GM12878 (cell line): ENCODE results near the gene KCNG1. TPM values are rescaled to one million over a fixed set of nuclear protein-coding genes. Genes with fewer than 3 reads are reported as not detected.

ENCODE experiments used
- ATAC-seq: fragments of 200-7000 bp; cut with Tn5 transposase; 3 replicates; pipeline ENCODE4 v1.9.1; 2020; ENCODE audit warnings: mild to moderate bottlenecking, moderate library complexity
- BruUV-seq: library from RNA; stranded (reverse); fragments of 400-500 nt; replicated peaks from 2 replicates; lab custom pipeline; 2021; lab: Mats Ljungman, UMichigan
- CTCF ChIA-PET: fragments of 300-600 bp; sonication (Branson Sonifier 250); formaldehyde crosslinking; extraction: SDS; loops from one replicate; lab custom pipeline; 2021; ENCODE audit warnings: inconsistent platforms; lab: Yijun Ruan, JAX
- POLR2A ChIA-PET: fragments of 350-600 bp; formaldehyde crosslinking; extraction: SDS; loops from one replicate; lab custom pipeline; 2021; ENCODE audit warnings: inconsistent platforms; lab: Charles Lee
- RAD21 ChIA-PET: fragments of 300-600 bp; sonication (Branson Sonifier 250); formaldehyde crosslinking; loops from one replicate; lab custom pipeline; 2023; ENCODE audit warnings: antibody characterized with exemption; ENCODE audit not compliant: unreplicated experiment; lab: Charles Lee
- SMC1A ChIA-PET: fragments of 300-600 bp; sonication (Branson Sonifier 250); formaldehyde crosslinking; loops from one replicate; lab custom pipeline; 2023; ENCODE audit not compliant: unreplicated experiment, uncharacterized antibody; lab: Charles Lee
- DNase-seq: peaks from one replicate; pipeline ENCODE4 v3.0.0-alpha.2; 2011; ENCODE audit warnings: low read depth, low spot score
- FAIRE-seq: peaks from 3 replicates; lab custom pipeline; 2011; peaks lifted over from hg19 to GRCh38; lab: Jason Lieb, UNC
- H2AFZ ChIP-seq: 2 replicates; pipeline ENCODE4 v1.6.0; 2011; ENCODE audit warnings: low read depth, low read length, control low read depth; ENCODE audit not compliant: control insufficient read depth
- H3K27ac ChIP-seq: 2 replicates; pipeline ENCODE4 v1.5.1; 2011; ENCODE audit warnings: control low read depth; ENCODE audit not compliant: control insufficient read depth, insufficient read depth
- H3K27me3 ChIP-seq, 2 experiments: replicated peaks in 1 of 2; 2 replicates each; pipeline versions ENCODE4 v1.6.0 to v1.6.1; 2011; ENCODE audit warnings: low read length in 1 of 2; ENCODE audit not compliant: control insufficient read depth in 2 of 2, insufficient read depth in 2 of 2
- H3K36me3 ChIP-seq, 2 experiments: 2 replicates each; pipeline ENCODE4 v1.5.1; 2011; ENCODE audit warnings: low read length in 1 of 2; ENCODE audit not compliant: control insufficient read depth in 2 of 2, insufficient read depth in 2 of 2
- H3K4me1 ChIP-seq: 2 replicates; pipeline ENCODE4 v1.6.1; 2011; ENCODE audit warnings: mild to moderate bottlenecking, low read length, moderate library complexity, mixed read lengths; ENCODE audit not compliant: control insufficient read depth, insufficient read depth
- H3K4me2 ChIP-seq: 2 replicates; pipeline ENCODE4 v1.6.0; 2011; ENCODE audit warnings: control low read depth; ENCODE audit not compliant: control insufficient read depth, insufficient read depth
- H3K4me3 ChIP-seq: fragments of 200-600 bp; sonication (generic); 2 replicates; pipeline ENCODE4 v1.5.1; 2016
- H3K79me2 ChIP-seq: 2 replicates; pipeline ENCODE4 v1.6.0; 2011; ENCODE audit warnings: low read length; ENCODE audit not compliant: control insufficient read depth, insufficient read depth
- H3K9ac ChIP-seq: 2 replicates; pipeline ENCODE4 v1.8.0; 2011; ENCODE audit warnings: low read length, control low read depth, mixed read lengths; ENCODE audit not compliant: control insufficient read depth, insufficient read depth
- H3K9me3 ChIP-seq: replicated peaks from 3 replicates; pipeline ENCODE4 v1.5.1; 2011; ENCODE audit warnings: mild to moderate bottlenecking, low read length; ENCODE audit not compliant: control insufficient read depth, insufficient read depth
- H4K20me1 ChIP-seq: 2 replicates; pipeline ENCODE4 v1.6.0; 2011; ENCODE audit not compliant: control insufficient read depth, insufficient read depth
- ASH2L ChIP-seq: fragments of 300-600, 200-600 bp; sonication (generic); IDR thresholded peaks from 2 replicates; pipeline ENCODE4 v1.6.1; 2017; ENCODE audit warnings: low read depth, mild to moderate bottlenecking, borderline replicate concordance
- BCL11A ChIP-seq: IDR thresholded peaks from 2 replicates; pipeline ENCODE4 v1.6.1; 2011; ENCODE audit warnings: low read depth, low read length
- CHD2 ChIP-seq: IDR thresholded peaks from 2 replicates; pipeline ENCODE4 v1.6.1; 2011; ENCODE audit warnings: low read depth, low read length, improper control_type of control experiment, borderline replicate concordance
- GABPA ChIP-seq: IDR thresholded peaks from 2 replicates; pipeline ENCODE4 v1.6.1; 2014; ENCODE audit warnings: antibody characterized with exemption, low read depth, mild to moderate bottlenecking, inconsistent platforms
- MEF2A ChIP-seq: IDR thresholded peaks from 2 replicates; pipeline ENCODE4 v1.6.1; 2011; ENCODE audit warnings: low read depth, mild to moderate bottlenecking, low read length, moderate library complexity; ENCODE audit not compliant: insufficient read depth
- MEF2B ChIP-seq: fragments of 450-650 bp; IDR thresholded peaks from 2 replicates; pipeline ENCODE4 v1.6.1; 2018; ENCODE audit warnings: mild to moderate bottlenecking, moderate library complexity; ENCODE audit not compliant: partially characterized antibody, poor library complexity, severe bottlenecking
- POLR2AphosphoS5 ChIP-seq: IDR thresholded peaks from 2 replicates; pipeline ENCODE4 v1.6.1; 2011; ENCODE audit warnings: mild to moderate bottlenecking, low read length, inconsistent platforms
- RELA ChIP-seq: fragments of 450-650 bp; IDR thresholded peaks from 2 replicates; pipeline ENCODE4 v1.8.0; 2014; ENCODE audit warnings: borderline replicate concordance; ENCODE audit not compliant: partially characterized antibody
- SIN3A ChIP-seq: IDR thresholded peaks from 2 replicates; pipeline ENCODE4 v1.6.1; 2012; ENCODE audit warnings: low read depth, low read length, improper control_type of control experiment
- SMAD5 ChIP-seq: IDR thresholded peaks from 2 replicates; pipeline ENCODE4 v1.6.1; 2016; ENCODE audit warnings: antibody characterized with exemption, low read depth
- SMC3 ChIP-seq: IDR thresholded peaks from 2 replicates; pipeline ENCODE4 v1.6.1; 2011; ENCODE audit warnings: low read length, improper control_type of control experiment, borderline replicate concordance
- STAT3 ChIP-seq: IDR thresholded peaks from 2 replicates; pipeline ENCODE4 v1.6.1; 2011; ENCODE audit warnings: low read depth, low read length, improper control_type of control experiment
- TCF7 ChIP-seq: IDR thresholded peaks from 2 replicates; pipeline ENCODE4 v1.6.1; 2014; ENCODE audit warnings: antibody characterized with exemption, borderline replicate concordance
- YY1 ChIP-seq: IDR thresholded peaks from 2 replicates; pipeline ENCODE4 v1.6.1; 2011; ENCODE audit warnings: low read depth, mild to moderate bottlenecking, low read length
- WGBS: methylation state at CpG from one replicate; pipeline ENCODE4 v1.1.6; 2016; ENCODE audit warnings: low lambda C conversion rate; ENCODE audit not compliant: insufficient replicate concordance, insufficient coverage; ENCODE audit errors: missing lambda C conversion rate; 5-methylcytosine and 5-hydroxymethylcytosine counted together
- in situ Hi-C: fragments of 300-500 bp; cut with MboI; formaldehyde crosslinking; loops from 9 replicates; pipeline ENCODE4 v1.14.3; 2018; ENCODE audit warnings: mixed read lengths
- intact Hi-C: fragments of 100-400 bp; cut with micrococcal nuclease; formaldehyde crosslinking; loops from one replicate; pipeline ENCODE4 v1.14.2; 2022; ENCODE audit not compliant: unreplicated experiment
- polyA plus RNA-seq, 11 experiments: library from polyadenylated mRNA; depleted of rRNA in 4 of 11; unstranded in 6 of 11; stranded (reverse) in 5 of 11; fragments of >200 nt; fragmentation: Nextera tagmentation in 4 of 11; fragmentation: Illumina TruSeq in 1 of 11; extraction: Ambion mirVana in 4 of 11; extraction: Trizol in 1 of 11; gene quantifications; 1 replicate in 1 of 11; 2 replicates in 10 of 11; pipeline versions ENCODE4 v1.2.1 to v1.2.3, GENCODE V29; 2011 to 2016; ENCODE audit warnings: inconsistent platforms in 2 of 11, missing spikeins in 2 of 11, low read depth in 1 of 11
- total RNA-seq, 4 experiments: library from RNA; depleted of rRNA in 3 of 4; stranded (reverse); fragments of >200 nt in 3 of 4; fragmentation: Illumina TruSeq in 1 of 4; extraction: Trizol in 1 of 4; gene quantifications; 2 replicates each; pipeline versions ENCODE4 v1.2.1 to v1.2.3, GENCODE V29; 2013 to 2021
- TF ChIP-seq, protein P1 (sequence below): fragments of 450-650 bp; IDR thresholded peaks from 2 replicates; pipeline ENCODE4 v1.6.1; 2016; ENCODE audit warnings: mild to moderate bottlenecking
- TF ChIP-seq, protein P2 (sequence below): IDR thresholded peaks from 2 replicates; pipeline ENCODE4 v1.6.1; 2011; ENCODE audit warnings: low read depth, low read length, improper control_type of control experiment, borderline replicate concordance
- TF ChIP-seq, protein P3 (sequence below): IDR thresholded peaks from 2 replicates; pipeline ENCODE4 v1.6.1; 2012; ENCODE audit warnings: mild to moderate bottlenecking, low read depth, low read length

Gene KCNG1
- total and polyA plus RNA-seq, 10 of the 15 experiments (the other 5 are each of a cell fraction or from before 2014, with no cell fraction given), result not detected

DNA sequence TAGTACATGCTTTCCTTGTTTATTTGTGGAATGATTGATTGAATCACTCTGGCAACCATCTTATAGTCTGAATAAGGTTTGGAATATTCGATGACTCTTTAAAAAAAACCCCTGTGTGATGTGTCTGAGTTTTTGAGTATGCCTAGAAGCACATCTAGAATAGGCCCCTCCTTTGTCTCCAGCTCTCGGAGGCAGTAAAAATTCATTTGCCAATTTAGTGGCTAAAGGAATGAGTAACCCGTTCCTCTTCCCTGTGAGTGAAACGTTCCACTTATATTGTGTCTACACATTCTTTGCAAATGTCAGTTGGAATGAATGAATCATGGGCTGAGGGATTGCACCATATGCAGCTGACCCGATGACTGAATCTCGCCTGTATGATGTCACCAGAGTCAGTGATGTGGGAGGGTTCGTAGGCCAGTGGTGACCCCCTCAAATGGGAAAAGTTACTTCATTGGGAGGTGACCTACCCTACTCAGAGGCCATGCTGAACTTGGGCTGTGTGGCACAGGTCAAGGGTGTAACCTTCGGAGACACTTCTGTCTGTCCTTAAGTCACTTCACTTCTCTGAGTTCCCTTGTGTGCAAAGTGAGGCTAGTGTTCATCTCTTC is 42.7 kb downstream of the KCNG1 start:
- CTCF ChIA-PET, result interaction anchor here (0.6 to 14.7 kb wide), 5 partner anchors 22 to 636 kb away, joined by 3 to 177 read pairs (median 14); partner anchors contain the start of genes BCAS4, DPM1 and MOCS3
- ATAC-seq (no peak), DNase-seq (no peak), FAIRE-seq (no peak)
- POLR2A ChIA-PET, result interaction anchor here (0.5 kb wide), 1 partner anchor 13 kb away, joined by 3 read pairs; no protein-coding TSS in a partner anchor
- TF ChIP-seq YY1 (no peak), STAT3 (no peak), ASH2L (no peak), BCL11A (no peak), MEF2A (no peak), RELA (no peak), SIN3A (no peak), SMAD5 (no peak), CHD2 (no peak), POLR2AphosphoS5 (no peak), TCF7 (no peak), SMC3 (no peak), MEF2B (no peak), GABPA (no peak)
- TF ChIP-seq, protein P1, sequence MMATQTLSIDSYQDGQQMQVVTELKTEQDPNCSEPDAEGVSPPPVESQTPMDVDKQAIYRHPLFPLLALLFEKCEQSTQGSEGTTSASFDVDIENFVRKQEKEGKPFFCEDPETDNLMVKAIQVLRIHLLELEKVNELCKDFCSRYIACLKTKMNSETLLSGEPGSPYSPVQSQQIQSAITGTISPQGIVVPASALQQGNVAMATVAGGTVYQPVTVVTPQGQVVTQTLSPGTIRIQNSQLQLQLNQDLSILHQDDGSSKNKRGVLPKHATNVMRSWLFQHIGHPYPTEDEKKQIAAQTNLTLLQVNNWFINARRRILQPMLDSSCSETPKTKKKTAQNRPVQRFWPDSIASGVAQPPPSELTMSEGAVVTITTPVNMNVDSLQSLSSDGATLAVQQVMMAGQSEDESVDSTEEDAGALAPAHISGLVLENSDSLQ, result no peak
- TF ChIP-seq, protein P2, sequence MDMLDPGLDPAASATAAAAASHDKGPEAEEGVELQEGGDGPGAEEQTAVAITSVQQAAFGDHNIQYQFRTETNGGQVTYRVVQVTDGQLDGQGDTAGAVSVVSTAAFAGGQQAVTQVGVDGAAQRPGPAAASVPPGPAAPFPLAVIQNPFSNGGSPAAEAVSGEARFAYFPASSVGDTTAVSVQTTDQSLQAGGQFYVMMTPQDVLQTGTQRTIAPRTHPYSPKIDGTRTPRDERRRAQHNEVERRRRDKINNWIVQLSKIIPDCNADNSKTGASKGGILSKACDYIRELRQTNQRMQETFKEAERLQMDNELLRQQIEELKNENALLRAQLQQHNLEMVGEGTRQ, result no peak
- TF ChIP-seq, protein P3, sequence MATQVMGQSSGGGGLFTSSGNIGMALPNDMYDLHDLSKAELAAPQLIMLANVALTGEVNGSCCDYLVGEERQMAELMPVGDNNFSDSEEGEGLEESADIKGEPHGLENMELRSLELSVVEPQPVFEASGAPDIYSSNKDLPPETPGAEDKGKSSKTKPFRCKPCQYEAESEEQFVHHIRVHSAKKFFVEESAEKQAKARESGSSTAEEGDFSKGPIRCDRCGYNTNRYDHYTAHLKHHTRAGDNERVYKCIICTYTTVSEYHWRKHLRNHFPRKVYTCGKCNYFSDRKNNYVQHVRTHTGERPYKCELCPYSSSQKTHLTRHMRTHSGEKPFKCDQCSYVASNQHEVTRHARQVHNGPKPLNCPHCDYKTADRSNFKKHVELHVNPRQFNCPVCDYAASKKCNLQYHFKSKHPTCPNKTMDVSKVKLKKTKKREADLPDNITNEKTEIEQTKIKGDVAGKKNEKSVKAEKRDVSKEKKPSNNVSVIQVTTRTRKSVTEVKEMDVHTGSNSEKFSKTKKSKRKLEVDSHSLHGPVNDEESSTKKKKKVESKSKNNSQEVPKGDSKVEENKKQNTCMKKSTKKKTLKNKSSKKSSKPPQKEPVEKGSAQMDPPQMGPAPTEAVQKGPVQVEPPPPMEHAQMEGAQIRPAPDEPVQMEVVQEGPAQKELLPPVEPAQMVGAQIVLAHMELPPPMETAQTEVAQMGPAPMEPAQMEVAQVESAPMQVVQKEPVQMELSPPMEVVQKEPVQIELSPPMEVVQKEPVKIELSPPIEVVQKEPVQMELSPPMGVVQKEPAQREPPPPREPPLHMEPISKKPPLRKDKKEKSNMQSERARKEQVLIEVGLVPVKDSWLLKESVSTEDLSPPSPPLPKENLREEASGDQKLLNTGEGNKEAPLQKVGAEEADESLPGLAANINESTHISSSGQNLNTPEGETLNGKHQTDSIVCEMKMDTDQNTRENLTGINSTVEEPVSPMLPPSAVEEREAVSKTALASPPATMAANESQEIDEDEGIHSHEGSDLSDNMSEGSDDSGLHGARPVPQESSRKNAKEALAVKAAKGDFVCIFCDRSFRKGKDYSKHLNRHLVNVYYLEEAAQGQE, result no peak
- no peaks in the 10 kb centered on the region; a peak in 2 of 4 replicates for H3K27me3 ChIP-seq
- 29% methylated on average over 8 of the region's 8 CpGs for WGBS
- no peak overlapping the region for H2AFZ ChIP-seq
- H3K4me3 ChIP-seq, result no peak overlapping the region
- intact Hi-C loops (loop anchor here (5.0 to 10.0 kb wide), 3 partner anchors 188 to 642 kb away; no protein-coding TSS in a partner anchor), in situ Hi-C loops (loop anchor here (10.0 kb wide), 1 partner anchor 645 kb away; no protein-coding TSS in a partner anchor)
- no peaks in the 10 kb centered on the region for H3K4me1 ChIP-seq
- H3K27ac ChIP-seq, result no peak overlapping the region
- H3K79me2 ChIP-seq, result no peaks in the 10 kb centered on the region
- H4K20me1 ChIP-seq, result no peaks in the 10 kb centered on the region; the same call in 1 of the 2 replicates
- H3K9ac ChIP-seq, result no peak overlapping the region
- RAD21 ChIA-PET, result no interaction called here
- SMC1A ChIA-PET, result no interaction called here
- no peak overlapping the region for H3K4me2 ChIP-seq
- no peaks in the 10 kb centered on the region for H3K36me3 ChIP-seq
- no TSS peak for BruUV-seq
- H3K9me3 ChIP-seq, result no peaks in the 10 kb centered on the region
